Activated gamma-delta T cell treated with anti-CD3 and anti-CD28 coated beads, Interleukin-2, amount 50 U/mL, for 16 hours (primary cell): ENCODE data around the gene CTNNA2.

ENCODE experiments used
- DNase-seq: peaks from one replicate; pipeline ENCODE4 v3.0.0-alpha.2; 2020; ENCODE audit warnings: low read depth

CTNNA2 gene

DNA sequence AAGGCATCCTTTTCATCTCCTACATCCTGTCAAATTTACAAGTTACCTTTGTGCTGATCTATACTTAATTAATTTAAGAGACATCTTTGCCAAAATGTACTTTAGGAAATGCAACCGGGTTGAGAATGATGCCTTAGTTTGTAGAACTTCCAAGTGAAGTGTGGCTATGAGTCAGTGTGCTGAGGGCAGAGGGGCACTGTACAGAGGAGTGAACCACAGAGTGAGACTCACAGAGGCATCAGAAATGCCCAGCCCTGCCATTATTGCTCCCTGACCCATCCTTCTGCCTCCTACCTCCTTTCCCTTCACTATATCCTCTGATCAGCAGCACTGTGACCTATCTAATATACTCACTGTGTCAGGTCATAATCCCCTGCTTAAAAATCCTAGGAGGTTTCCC lies 471.6 kb downstream of the CTNNA2 start:
- no peak for DNase-seq

DNA sequence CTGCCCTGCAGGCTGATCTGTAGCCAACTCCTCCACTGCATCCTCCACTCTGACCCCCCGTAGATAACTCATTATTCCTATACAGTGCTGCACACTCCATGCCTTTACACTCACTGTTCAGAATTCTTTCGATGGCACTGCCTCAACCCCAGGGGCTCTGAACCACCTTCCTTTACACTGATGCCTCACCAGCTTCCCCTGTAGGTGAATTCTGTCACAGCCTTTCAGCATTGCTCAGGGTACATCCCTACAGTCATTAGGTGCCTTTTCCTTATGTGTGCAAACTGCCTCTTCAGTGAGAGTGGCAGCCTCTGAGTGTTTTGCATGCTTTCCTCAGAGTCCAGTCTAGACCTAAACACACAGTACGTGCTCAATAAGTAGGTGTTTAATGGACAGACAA lies 472.3 kb downstream of the CTNNA2 start:
- DNase-seq, result no peak

- no peak for DNase-seq
These were observed 472.7 kb downstream of the CTNNA2 start for GRCh38 chr2:79985571-79985970.

- no peak for DNase-seq
These were observed 480.3 kb downstream of the CTNNA2 start for GRCh38 chr2:79993144-79993543.

GRCh38 chr2:79994161-79994560 lies 481.3 kb downstream of the CTNNA2 start:
- DNase-seq, result no peak

DNA sequence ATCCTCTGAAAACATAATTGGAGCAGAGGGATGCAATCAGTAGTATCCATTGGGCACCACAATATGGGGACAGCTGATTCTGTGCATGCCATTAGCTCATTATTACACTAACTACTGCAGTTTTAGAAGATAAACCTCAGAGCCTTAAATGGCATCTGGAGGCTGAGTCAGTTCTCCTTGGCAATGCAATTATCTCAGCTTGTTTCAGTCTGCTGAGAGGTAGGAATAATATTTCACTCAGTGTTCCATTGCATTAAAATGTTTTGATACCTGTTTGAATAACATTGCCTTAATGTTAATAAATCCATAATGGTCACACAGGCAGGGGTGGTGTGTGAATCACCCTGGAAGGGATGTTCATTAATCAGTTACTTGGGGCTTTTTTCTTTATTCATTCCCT lies 482.1 kb downstream of the CTNNA2 start:
- DNase-seq, result no peak

DNA sequence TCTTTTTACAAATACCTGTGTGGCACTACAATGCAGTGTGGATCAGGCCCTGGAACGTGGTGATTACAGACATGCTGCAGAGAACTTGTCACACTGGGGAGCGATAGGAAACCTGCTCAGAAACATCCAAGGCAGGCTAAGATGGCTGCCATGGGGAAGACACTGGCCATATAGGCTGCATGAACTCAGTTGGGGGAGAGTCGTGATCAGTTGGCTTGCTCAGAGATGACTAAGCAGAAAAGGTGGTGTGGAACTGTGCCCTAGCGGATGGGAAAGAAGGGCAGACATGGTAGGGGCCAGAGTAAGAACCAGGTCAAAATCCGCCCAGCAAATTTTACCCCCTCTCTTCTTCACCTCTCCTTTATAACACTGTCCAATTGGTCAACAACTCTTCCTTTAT lies 483.9 kb downstream of the CTNNA2 start:
- DNase-seq, result no peak

GRCh38 chr2:80001701-80002101 lies 488.9 kb downstream of the CTNNA2 start:
- DNase-seq, result no peak

GRCh38 chr2:80002112-80002511 lies 489.3 kb downstream of the CTNNA2 start:
- no peak for DNase-seq

GRCh38 chr2:80002568-80003157 lies 489.8 kb downstream of the CTNNA2 start:
- no peak for DNase-seq

- DNase-seq, result no peak
These were observed 495.1 kb downstream of the CTNNA2 start for GRCh38 chr2:80007777-80008503.

DNA sequence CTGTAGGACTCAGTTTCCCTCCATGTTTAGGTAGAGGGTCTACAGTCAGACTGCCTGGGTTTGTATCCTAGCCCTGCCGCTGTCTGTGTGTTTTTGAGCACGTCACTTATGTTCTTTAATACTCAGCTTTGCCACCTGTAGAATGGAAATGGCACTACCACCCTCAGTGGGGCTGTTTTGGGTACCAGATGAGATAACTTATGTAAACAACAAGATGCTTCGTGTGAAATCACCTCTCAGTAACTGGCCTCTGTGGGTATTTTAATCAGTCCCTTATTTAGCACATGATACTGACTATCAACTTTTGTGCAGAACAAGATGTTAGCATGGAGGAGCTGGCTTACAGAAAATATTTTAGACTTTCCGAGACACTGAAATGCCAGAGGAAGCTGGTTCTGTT lies 495.7 kb downstream of the CTNNA2 start:
- no peak for DNase-seq

DNA sequence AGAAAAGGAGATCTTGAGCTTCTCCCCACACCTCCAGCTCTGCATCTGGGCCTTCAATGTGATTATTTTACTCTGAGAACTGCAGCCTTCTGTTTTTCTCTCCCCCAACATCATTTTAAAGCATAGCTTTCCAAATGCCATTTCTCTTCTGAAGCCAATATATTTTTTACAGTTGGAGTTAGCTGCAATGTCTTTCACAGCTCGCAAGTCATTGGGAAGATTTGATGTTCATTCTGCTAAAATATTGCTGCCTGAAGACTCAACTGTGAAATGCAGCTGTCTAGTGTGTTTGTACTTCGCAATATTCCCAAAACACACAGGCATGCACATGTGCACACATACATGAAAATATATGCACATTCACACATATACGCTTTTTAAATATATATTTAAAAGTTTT lies 496.4 kb downstream of the CTNNA2 start:
- DNase-seq, result no peak

GRCh38 chr2:80012061-80012460 lies 499.2 kb downstream of the CTNNA2 start:
- no peak for DNase-seq

DNA sequence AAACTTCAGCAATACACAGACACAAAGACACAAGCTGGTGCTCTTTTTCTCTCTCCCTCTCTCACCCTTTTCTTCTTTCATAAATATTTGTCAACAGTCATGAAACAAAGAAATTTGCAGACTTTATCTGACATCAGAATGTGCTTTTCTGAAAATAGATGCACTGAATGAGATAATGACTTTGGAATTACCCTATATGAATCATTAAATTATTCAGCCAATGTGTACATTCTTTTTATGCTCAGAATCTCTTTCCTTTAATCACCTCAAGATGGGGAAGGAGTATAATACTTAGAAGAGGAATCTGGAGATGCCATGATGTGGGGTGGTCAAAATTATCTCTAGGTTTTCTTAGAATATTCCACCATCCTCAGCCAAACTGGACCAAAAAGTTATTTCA lies 501.8 kb downstream of the CTNNA2 start:
- no peak for DNase-seq

DNA sequence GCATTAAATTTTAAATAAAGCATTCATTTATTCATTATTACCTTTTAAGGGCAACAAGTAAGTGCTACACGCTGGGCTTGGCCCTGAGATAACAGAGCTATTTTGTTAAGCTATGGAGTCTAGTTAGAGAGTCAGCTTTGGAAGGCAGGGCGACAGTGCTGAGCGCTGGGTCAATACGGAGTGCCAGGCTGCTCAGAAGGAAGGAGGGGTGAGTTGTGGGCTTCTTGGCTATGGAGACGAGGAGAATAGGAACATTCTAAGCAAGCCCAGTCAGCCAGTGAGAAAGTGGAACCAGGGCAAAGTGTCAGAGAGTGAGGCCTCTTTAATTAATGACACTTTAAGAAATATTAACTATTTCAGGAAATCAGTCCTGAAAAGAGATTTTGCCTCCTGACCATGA lies 503.3 kb downstream of the CTNNA2 start:
- no peak for DNase-seq

GRCh38 chr2:80019571-80020460 lies 507.0 kb downstream of the CTNNA2 start:
- no peak for DNase-seq

- DNase-seq, result no peak
These were observed 509.2 kb downstream of the CTNNA2 start for GRCh38 chr2:80022018-80022417.

GRCh38 chr2:80026040-80026729 lies 513.3 kb downstream of the CTNNA2 start:
- no peak for DNase-seq

- no peak for DNase-seq
These were observed 515.2 kb downstream of the CTNNA2 start for GRCh38 chr2:80028051-80028450.

DNA sequence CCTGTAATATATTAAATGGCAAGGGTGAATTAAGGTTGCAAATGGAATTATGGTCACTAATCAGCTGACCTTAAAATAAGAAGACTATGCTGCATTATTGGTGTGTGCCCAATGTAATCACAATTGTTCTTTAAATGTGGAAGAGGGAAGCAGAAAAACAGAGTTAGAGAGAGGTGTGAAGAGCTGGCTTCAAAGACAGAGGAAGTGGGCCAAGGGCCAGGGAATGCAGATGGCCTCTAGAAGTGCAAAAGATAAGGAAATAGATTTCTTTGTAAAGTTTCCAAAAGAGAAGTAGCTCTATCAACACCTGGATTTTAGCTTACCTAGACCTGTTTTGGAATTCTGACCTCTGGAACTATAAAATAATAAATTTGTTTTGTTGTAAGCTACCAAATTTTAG lies 515.7 kb downstream of the CTNNA2 start:
- DNase-seq, result no peak

DNA sequence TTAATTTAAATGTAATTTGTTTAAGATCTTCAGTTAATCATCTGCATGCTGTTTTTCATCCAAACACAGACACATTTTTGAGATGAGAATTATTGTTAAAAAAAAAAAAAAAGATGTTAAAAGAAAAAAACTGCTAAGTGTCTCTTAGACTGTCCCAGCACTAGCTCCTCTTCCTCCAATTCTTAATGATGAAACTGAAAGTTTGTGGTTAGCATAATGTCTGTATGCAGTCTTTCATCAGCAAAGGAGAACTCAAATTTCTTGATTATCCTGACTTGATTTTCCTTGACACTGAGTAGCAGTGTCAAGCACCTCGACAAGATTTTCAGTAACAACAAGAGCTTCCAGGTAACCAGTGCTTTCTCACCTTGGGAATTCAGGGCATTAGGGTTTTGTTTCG lies 517.3 kb downstream of the CTNNA2 start:
- DNase-seq, result no peak
